GM18519 (cell line): ENCODE measurements around the gene PLXND1.

Source experiments
- ATAC-seq: cut with Tn5 transposase; IDR thresholded peaks from one replicate; pipeline ENCODE4 v1.9.1; 2021; ENCODE audit warnings: mild to moderate bottlenecking, moderate library complexity; ENCODE audit not compliant: unreplicated experiment, low FRiP score

Gene PLXND1

GRCh38 chr3:129602730-129603560 is 3.5 kb downstream of the PLXND1 start:
- no peak for ATAC-seq

GRCh38 chr3:129602309-129602708 is 4.2 kb downstream of the PLXND1 start:
- no peak for ATAC-seq

- no peak for ATAC-seq
These were observed 4.8 kb downstream of the PLXND1 start for GRCh38 chr3:129601713-129602112.

GRCh38 chr3:129600348-129600747 is 6.1 kb downstream of the PLXND1 start:
- ATAC-seq, result no peak

GRCh38 chr3:129599607-129600006 is 6.9 kb downstream of the PLXND1 start:
- no peak for ATAC-seq

- no peak for ATAC-seq
These were observed 7.4 kb downstream of the PLXND1 start for GRCh38 chr3:129599073-129599472.

- no peak for ATAC-seq
These were observed 8.0 kb downstream of the PLXND1 start for GRCh38 chr3:129598484-129598883.

GRCh38 chr3:129598000-129598381 is 8.5 kb downstream of the PLXND1 start:
- ATAC-seq, result no peak

- no peak for ATAC-seq
These were observed 9.1 kb downstream of the PLXND1 start for GRCh38 chr3:129597087-129597999.

GRCh38 chr3:129596194-129597086 is 10.0 kb downstream of the PLXND1 start:
- no peak for ATAC-seq

- no peak for ATAC-seq
These were observed 10.8 kb downstream of the PLXND1 start for GRCh38 chr3:129595544-129596193.

- no peak for ATAC-seq
These were observed 11.5 kb downstream of the PLXND1 start for GRCh38 chr3:129594907-129595390.

- ATAC-seq, result no peak
These were observed 12.1 kb downstream of the PLXND1 start for GRCh38 chr3:129594409-129594808.

GRCh38 chr3:129593595-129594339 is 12.7 kb downstream of the PLXND1 start:
- no peak for ATAC-seq

- no peak for ATAC-seq
These were observed 13.3 kb downstream of the PLXND1 start for GRCh38 chr3:129593230-129593594.

- no peak for ATAC-seq
These were observed 13.9 kb downstream of the PLXND1 start for GRCh38 chr3:129592381-129593131.

- ATAC-seq, result no peak
These were observed 14.5 kb downstream of the PLXND1 start for GRCh38 chr3:129591932-129592331.

- no peak for ATAC-seq
These were observed 16.3 kb downstream of the PLXND1 start for GRCh38 chr3:129590215-129590614.
